ENCODE data around the gene POU6F2. TPM values are rescaled to one million over a fixed set of nuclear protein-coding genes. Genes with fewer than 3 reads are reported as not detected.

Gene POU6F2
- total and polyA plus RNA-seq, 2 of the 4 experiments (the other 2 are of a cell fraction), result not detected

GRCh38 chr7:39199006-39199405 lies 221.3 kb downstream of the POU6F2 start:
- ChIA-PET POLR2A (ENCODE audit: unreplicated experiment) (no interaction called here), CTCF (no interaction called here)

More at GRCh38 chr7:39199006-39199405, 221.3 kb downstream of the POU6F2 start:
- no peaks in the 10 kb centered on the region for H4K20me1 ChIP-seq (ENCODE audit: insufficient read depth, low read length)
- H4K91ac ChIP-seq (ENCODE audit: insufficient read depth, low read depth, low read length), result no peak overlapping the region
- H3K4me1 ChIP-seq (ENCODE audit: control insufficient read depth, insufficient read depth, low read length), result no peaks in the 10 kb centered on the region
- BruUV-seq (replicated peaks), result no TSS peak
- no peak for TF ChIP-seq CHD1 (IDR thresholded peaks at IDR 0.05; ENCODE audit: low read depth, low read length)
- no peak for TF ChIP-seq SMC3 (IDR thresholded peaks at IDR 0.05; ENCODE audit: low read depth, low read length)
- no peak for TF ChIP-seq RFX5 (IDR thresholded peaks at IDR 0.05; ENCODE audit: low read depth, low read length)
- no peak for TF ChIP-seq CEBPB (IDR thresholded peaks at IDR 0.05; ENCODE audit: low read depth, low read length)
- no peak for TF ChIP-seq MAFK (IDR thresholded peaks at IDR 0.05; ENCODE audit: low read depth, low read length)
- TF ChIP-seq POLR2A (IDR thresholded peaks at IDR 0.05; ENCODE audit: low read depth, low read length), result no peak
- no peak for TF ChIP-seq RAD21 (IDR thresholded peaks at IDR 0.05; ENCODE audit: low read length)
- no peak for TF ChIP-seq ELK1 (IDR thresholded peaks at IDR 0.05; ENCODE audit: borderline replicate concordance, low read depth, low read length)
- no peak for TF ChIP-seq USF2 (IDR thresholded peaks at IDR 0.05; ENCODE audit: low read depth, low read length)
- TF ChIP-seq NFE2L2 (IDR thresholded peaks at IDR 0.05; ENCODE audit: low read depth, low read length), result no peak
- no peak for TF ChIP-seq MXI1 (IDR thresholded peaks at IDR 0.05; ENCODE audit: borderline replicate concordance, low read depth, low read length)
- no peak for TF ChIP-seq RCOR1 (IDR thresholded peaks at IDR 0.05; ENCODE audit: insufficient replicate concordance, low read length)
- DNase-seq (no peak), ATAC-seq (ENCODE audit: low read depth) (no peak)
- H3K18ac ChIP-seq (ENCODE audit: low read depth, low read length), result no peak overlapping the region
- no peak overlapping the region for H3K27ac ChIP-seq (ENCODE audit: insufficient read depth, low read length)
- H2AK5ac ChIP-seq (ENCODE audit: low read depth, low read length), result no peak overlapping the region
- H2AK9ac ChIP-seq (replicated peaks; ENCODE audit: low read depth, low read length, poor library complexity), result no peak overlapping the region
- H3K9ac ChIP-seq (ENCODE audit: low read depth, low read length), result no peak overlapping the region
- H2BK120ac ChIP-seq (ENCODE audit: low read depth, low read length), result no peak overlapping the region
- H3K79me1 ChIP-seq (ENCODE audit: low read depth in 1 of 2, low read length in 2 of 2), result no peaks in the 10 kb centered on the region
- H3K4me3 ChIP-seq (ENCODE audit: insufficient read depth, low read depth, low read length), result no peak overlapping the region
- dilution Hi-C loops (cut with HindIII; ENCODE audit: low sequenced_read_pairs, unreplicated experiment) (no loop called here), in situ Hi-C loops (cut with MboI; ENCODE audit: low sequenced_read_pairs) (no loop called here), intact Hi-C loops (cut with micrococcal nuclease) (no loop called here)
- no peaks in the 10 kb centered on the region for H3K27me3 ChIP-seq (ENCODE audit: control insufficient read depth, insufficient read depth, low read length)
- H3K14ac ChIP-seq (replicated peaks; ENCODE audit: low read depth, low read length), result no peak overlapping the region
- no peaks in the 10 kb centered on the region for H3K36me3 ChIP-seq (ENCODE audit: control insufficient read depth, insufficient read depth, low read length)
- H3K9me3 ChIP-seq (ENCODE audit: control insufficient read depth, insufficient read depth, low read length), result no peaks in the 10 kb centered on the region
- H2AFZ ChIP-seq (replicated peaks; ENCODE audit: low read length, poor library complexity), result no peak overlapping the region
- no peak overlapping the region for H2BK20ac ChIP-seq (ENCODE audit: low read depth, low read length)
- H3K4ac ChIP-seq (ENCODE audit: low read depth, low read length), result no peak overlapping the region
- no peak overlapping the region for H2BK5ac ChIP-seq (ENCODE audit: low read depth, low read length, poor library complexity, severe bottlenecking)
- H3K23ac ChIP-seq (ENCODE audit: low read depth, low read length), result no peak overlapping the region
- H3K56ac ChIP-seq (ENCODE audit: extremely low read depth, insufficient read depth, low read length), result no peak overlapping the region
- H3K4me2 ChIP-seq (ENCODE audit: low read depth, low read length), result no peak overlapping the region
- no peak overlapping the region for H2BK15ac ChIP-seq (ENCODE audit: low read depth, low read length)
- H4K8ac ChIP-seq (ENCODE audit: low read depth in 2 of 2, low read length in 2 of 2), result no peak overlapping the region
- WGBS, 2 experiments (ENCODE audit: extremely low coverage in 2 of 2, insufficient read length in 1 of 2), result 45% methylated on average over 3 of the region's 4 CpGs; no CpG with 5 or more reads in 1 of the 2 experiments
- H3K9me1 ChIP-seq (ENCODE audit: insufficient read depth, low read length), result no peaks in the 10 kb centered on the region
- no peak overlapping the region for H4K5ac ChIP-seq (ENCODE audit: low read depth, low read length)

Measured in IMR-90 (cell line).